H9 (cell line): ENCODE results near the gene METTL17. TPM values are rescaled to one million over a fixed set of nuclear protein-coding genes. Genes with fewer than 3 reads are reported as not detected.

Experiments used
- DNase-seq: peaks from one replicate; pipeline ENCODE4 v3.0.0-alpha.2; 2017
- H2AFZ ChIP-seq: one replicate; pipeline ENCODE4 v1.6.1; 2013; ENCODE audit warnings: mild to moderate bottlenecking, low read length, control low read depth, moderate library complexity
- H2AK5ac ChIP-seq: 2 replicates; pipeline ENCODE4 v1.6.1; 2013; ENCODE audit warnings: low read length, control low read depth, mixed read lengths; ENCODE audit not compliant: insufficient read length
- H2BK120ac ChIP-seq: one replicate; pipeline ENCODE4 v1.6.1; 2013; ENCODE audit warnings: low read depth, mild to moderate bottlenecking, low read length, control low read depth, inconsistent platforms; ENCODE audit not compliant: poor library complexity, severe bottlenecking
- H2BK12ac ChIP-seq: 2 replicates; pipeline ENCODE4 v1.6.1; 2013; ENCODE audit warnings: low read length, control low read depth, mixed read lengths, low read depth; ENCODE audit not compliant: insufficient read length
- H2BK15ac ChIP-seq: 2 replicates; pipeline ENCODE4 v1.6.1; 2013; ENCODE audit warnings: low read depth, low read length, control low read depth
- H2BK20ac ChIP-seq: one replicate; pipeline ENCODE4 v1.6.1; 2013; ENCODE audit warnings: low read depth, mild to moderate bottlenecking, low read length, control low read depth, inconsistent platforms; ENCODE audit not compliant: poor library complexity, severe bottlenecking
- H2BK5ac ChIP-seq: 2 replicates; pipeline ENCODE4 v1.6.1; 2013; ENCODE audit warnings: low read length, control low read depth, mixed read lengths; ENCODE audit not compliant: insufficient read length
- H3K14ac ChIP-seq: 2 replicates; pipeline ENCODE4 v1.6.1; 2013; ENCODE audit warnings: low read length, control low read depth; ENCODE audit not compliant: insufficient read depth
- H3K18ac ChIP-seq: 2 replicates; pipeline ENCODE4 v1.6.1; 2013; ENCODE audit warnings: low read depth, mild to moderate bottlenecking, mixed read lengths, low read length, control low read depth; ENCODE audit not compliant: insufficient read length
- H3K23ac ChIP-seq: 2 replicates; pipeline ENCODE4 v1.6.1; 2013; ENCODE audit warnings: low read length, control low read depth, mixed read lengths, low read depth; ENCODE audit not compliant: insufficient read length
- H3K23me2 ChIP-seq: 2 replicates; pipeline ENCODE4 v1.6.1; 2013; ENCODE audit warnings: low read depth, mild to moderate bottlenecking, mixed read lengths, low read length, control low read depth; ENCODE audit not compliant: insufficient read length, poor library complexity, severe bottlenecking
- H3K27ac ChIP-seq: 2 replicates; pipeline ENCODE4 v1.5.1; 2013; ENCODE audit warnings: low read length, control low read depth, mixed read lengths, low read depth; ENCODE audit not compliant: insufficient read length
- H3K27me3 ChIP-seq: 2 replicates; pipeline ENCODE4 v1.6.1; 2013; ENCODE audit warnings: low read length, control low read depth, inconsistent platforms; ENCODE audit not compliant: insufficient read depth
- H3K4ac ChIP-seq: 2 replicates; pipeline ENCODE4 v1.6.1; 2013; ENCODE audit warnings: low read depth, mild to moderate bottlenecking, control low read depth, inconsistent platforms, low read length, moderate library complexity
- H3K4me1 ChIP-seq: 2 replicates; pipeline ENCODE4 v1.6.1; 2013; ENCODE audit warnings: low read length, control low read depth, inconsistent platforms; ENCODE audit not compliant: insufficient read depth
- H3K4me2 ChIP-seq: 2 replicates; pipeline ENCODE4 v1.6.1; 2013; ENCODE audit warnings: low read length, control low read depth, mixed read lengths; ENCODE audit not compliant: insufficient read length, insufficient read depth
- H3K56ac ChIP-seq: 2 replicates; pipeline ENCODE4 v1.6.1; 2013; ENCODE audit warnings: low read depth, mild to moderate bottlenecking, mixed read lengths, low read length, control low read depth; ENCODE audit not compliant: insufficient read length
- H3K79me1 ChIP-seq: 2 replicates; pipeline ENCODE4 v1.6.1; 2013; ENCODE audit warnings: low read depth, mild to moderate bottlenecking, moderate library complexity, low read length, control low read depth, inconsistent platforms; ENCODE audit not compliant: insufficient read depth, poor library complexity, severe bottlenecking
- H3K79me2 ChIP-seq: 2 replicates; pipeline ENCODE4 v1.6.1; 2013; ENCODE audit warnings: low read length, control low read depth, inconsistent platforms; ENCODE audit not compliant: insufficient read depth
- H3K9ac ChIP-seq: 2 replicates; pipeline ENCODE4 v1.6.1; 2013; ENCODE audit warnings: low read length, control low read depth, mixed read lengths; ENCODE audit not compliant: insufficient read length; ENCODE audit errors: extremely low read depth
- H3K9me3 ChIP-seq: one replicate; pipeline ENCODE4 v1.6.1; 2013; ENCODE audit warnings: low read depth, low read length, inconsistent platforms; ENCODE audit not compliant: control insufficient read depth
- H3T11ph ChIP-seq: one replicate; pipeline ENCODE4 v1.6.1; 2013; ENCODE audit warnings: mild to moderate bottlenecking, low read length, control low read depth, inconsistent platforms
- H4K20me1 ChIP-seq: one replicate; pipeline ENCODE4 v1.6.1; 2013; ENCODE audit not compliant: control insufficient read depth, insufficient read length, insufficient read depth
- H4K5ac ChIP-seq: 2 replicates; pipeline ENCODE4 v1.6.1; 2013; ENCODE audit warnings: low read depth, mild to moderate bottlenecking, mixed read lengths, low read length, control low read depth; ENCODE audit not compliant: insufficient read length
- H4K8ac ChIP-seq: replicated peaks from 2 replicates; pipeline ENCODE4 v1.6.1; 2013; ENCODE audit warnings: low read length, control low read depth, mixed read lengths, low read depth; ENCODE audit not compliant: insufficient read length
- H4K91ac ChIP-seq: 2 replicates; pipeline ENCODE4 v1.6.1; 2013; ENCODE audit warnings: low read depth, mild to moderate bottlenecking, moderate library complexity, mixed read lengths, low read length, control low read depth; ENCODE audit not compliant: insufficient read length
- H3K27ac Mint-ChIP-seq, 3 experiments: 2 replicates in 2 of 3; 3 replicates in 1 of 3; pipeline ENCODE4 v1.8.0; 2020 to 2021; ENCODE audit warnings: mixed read lengths in 3 of 3, mild to moderate bottlenecking in 1 of 3, moderate library complexity in 1 of 3
- H3K27me3 Mint-ChIP-seq: 2 replicates; pipeline ENCODE4 v1.8.0; 2021; ENCODE audit warnings: low read depth, mild to moderate bottlenecking, moderate library complexity, mixed read lengths
- H3K36me3 Mint-ChIP-seq, 3 experiments: 2 replicates in 2 of 3; 3 replicates in 1 of 3; pipeline ENCODE4 v1.8.0; 2020 to 2021; ENCODE audit warnings: low read depth in 3 of 3, mixed read lengths in 3 of 3; ENCODE audit not compliant: insufficient read depth in 1 of 3
- H3K4me1 Mint-ChIP-seq, 2 experiments: 2 replicates each; pipeline ENCODE4 v1.8.0; 2020; ENCODE audit warnings: mixed read lengths in 2 of 2
- H3K4me3 Mint-ChIP-seq, 2 experiments: 2 replicates in 1 of 2; 3 replicates in 1 of 2; pipeline ENCODE4 v1.8.0; 2020 to 2021; ENCODE audit warnings: mild to moderate bottlenecking in 2 of 2, mixed read lengths in 2 of 2, moderate library complexity in 1 of 2
- H3K9me3 Mint-ChIP-seq, 2 experiments: 2 replicates in 1 of 2; 3 replicates in 1 of 2; pipeline ENCODE4 v1.8.0; 2020; ENCODE audit warnings: mild to moderate bottlenecking in 2 of 2, mixed read lengths in 2 of 2, moderate library complexity in 1 of 2
- WGBS: extraction: QIAGEN DNeasy Blood & Tissue Kit; methylation state at CpG from one replicate; pipeline ENCODE4 v1.1.7; 2013; ENCODE audit warnings: missing lambda C conversion rate, low lambda C conversion rate, mixed read lengths; ENCODE audit not compliant: insufficient read length; ENCODE audit errors: extremely low coverage; 5-methylcytosine and 5-hydroxymethylcytosine counted together
- total RNA-seq: library from RNA; stranded (reverse); gene quantifications from 2 replicates; pipeline ENCODE4 v1.2.1, GENCODE V29; 2021
- TF ChIP-seq, protein P1 (sequence below): fragments of 200-600 bp; sonication (generic); conservative IDR thresholded peaks from 3 replicates; pipeline ENCODE4 v1.8.0; 2021; ENCODE audit warnings: antibody characterized with exemption, mild to moderate bottlenecking

The METTL17 gene
- total RNA-seq, 1 experiment from 2014 or later: 81.4 TPM

DNA sequence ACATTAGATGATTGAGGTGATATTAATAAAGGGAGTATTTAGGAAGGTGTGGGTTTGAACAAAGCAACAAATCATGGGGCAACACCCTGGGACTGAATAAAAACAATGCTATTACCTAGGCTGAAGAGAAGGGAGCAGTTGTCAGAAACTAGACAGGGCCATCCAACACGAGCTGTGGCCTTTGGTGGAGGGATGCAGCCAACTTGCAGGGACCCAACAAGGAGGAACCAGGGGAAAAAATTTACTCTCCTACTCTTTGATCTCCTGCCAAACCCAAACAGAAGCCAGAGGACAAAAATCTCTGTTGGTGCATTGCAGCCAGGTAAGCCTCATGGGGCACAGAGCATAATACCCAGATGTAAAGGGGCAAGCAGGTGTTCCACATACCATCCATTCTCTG is 21.4 kb downstream of the METTL17 start:
- WGBS: no CpG with 5 or more reads among the region's 1 CpG
- H2AFZ ChIP-seq: no peak overlapping the region

More for the DNA sequence above, 21.4 kb downstream of the METTL17 start:
- H3K23ac ChIP-seq: no peak overlapping the region
- DNase-seq: no peak
- no peaks in the 10 kb centered on the region; the same call in 1 of the 2 replicates for H3K4me1 ChIP-seq
- no peak overlapping the region for H3K9ac ChIP-seq
- H3K27me3 ChIP-seq: no peaks in the 10 kb centered on the region
- no peak overlapping the region for H3K4me2 ChIP-seq
- no peaks in the 10 kb centered on the region for H3K9me3 Mint-ChIP-seq
- no peak overlapping the region for H3K27ac Mint-ChIP-seq
- no peaks in the 10 kb centered on the region for H3K23me2 ChIP-seq
- no peak overlapping the region for H2BK12ac ChIP-seq
- H4K8ac ChIP-seq: no peak overlapping the region
- H2BK120ac ChIP-seq: no peak overlapping the region
- no peaks in the 10 kb centered on the region for H4K20me1 ChIP-seq
- TF ChIP-seq, protein P1, sequence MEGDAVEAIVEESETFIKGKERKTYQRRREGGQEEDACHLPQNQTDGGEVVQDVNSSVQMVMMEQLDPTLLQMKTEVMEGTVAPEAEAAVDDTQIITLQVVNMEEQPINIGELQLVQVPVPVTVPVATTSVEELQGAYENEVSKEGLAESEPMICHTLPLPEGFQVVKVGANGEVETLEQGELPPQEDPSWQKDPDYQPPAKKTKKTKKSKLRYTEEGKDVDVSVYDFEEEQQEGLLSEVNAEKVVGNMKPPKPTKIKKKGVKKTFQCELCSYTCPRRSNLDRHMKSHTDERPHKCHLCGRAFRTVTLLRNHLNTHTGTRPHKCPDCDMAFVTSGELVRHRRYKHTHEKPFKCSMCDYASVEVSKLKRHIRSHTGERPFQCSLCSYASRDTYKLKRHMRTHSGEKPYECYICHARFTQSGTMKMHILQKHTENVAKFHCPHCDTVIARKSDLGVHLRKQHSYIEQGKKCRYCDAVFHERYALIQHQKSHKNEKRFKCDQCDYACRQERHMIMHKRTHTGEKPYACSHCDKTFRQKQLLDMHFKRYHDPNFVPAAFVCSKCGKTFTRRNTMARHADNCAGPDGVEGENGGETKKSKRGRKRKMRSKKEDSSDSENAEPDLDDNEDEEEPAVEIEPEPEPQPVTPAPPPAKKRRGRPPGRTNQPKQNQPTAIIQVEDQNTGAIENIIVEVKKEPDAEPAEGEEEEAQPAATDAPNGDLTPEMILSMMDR: no peak
- H3K9me3 ChIP-seq: no peaks in the 10 kb centered on the region
- peaks cover 13 to 18% of the 10 kb centered on the region in 2 experiments for H3K4me1 Mint-ChIP-seq
- H3K14ac ChIP-seq: no peak overlapping the region
- no peaks in the 10 kb centered on the region for H3K79me2 ChIP-seq
- no peak overlapping the region for H4K5ac ChIP-seq
- no peaks in the 10 kb centered on the region for H3K36me3 Mint-ChIP-seq
- H2BK5ac ChIP-seq: no peak overlapping the region
- H3T11ph ChIP-seq: no peak overlapping the region
- no peaks in the 10 kb centered on the region for H3K79me1 ChIP-seq
- no peak overlapping the region for H3K56ac ChIP-seq
- H3K27me3 Mint-ChIP-seq: peaks cover 9% of the 10 kb centered on the region
- H2BK15ac ChIP-seq: no peak overlapping the region
- H2AK5ac ChIP-seq: no peak overlapping the region
- H3K18ac ChIP-seq: no peak overlapping the region
- no peak overlapping the region for H2BK20ac ChIP-seq
- H4K91ac ChIP-seq: no peak overlapping the region
- H3K27ac ChIP-seq: no peak overlapping the region
- no peak overlapping the region for H3K4me3 Mint-ChIP-seq
- H3K4ac ChIP-seq: no peak overlapping the region
